Spleen (tissue), 11 donors: ENCODE data around the gene ZNF451. TPM values are rescaled to one million over a fixed set of nuclear protein-coding genes. Genes with fewer than 3 reads are reported as not detected.
A peak's percentile ranks its signal among the peaks of the same experiment; 100 is the strongest.

ENCODE experiments used
- DNase-seq: peaks from one replicate; pipeline ENCODE4 v3.0.0-alpha.2; 2020
- H3K27ac ChIP-seq, 8 donors: fragments of 200-600 bp; sonication (generic) in 7 of 8; 1 replicate in 4 of 8; 2 replicates in 4 of 8; pipeline versions ENCODE4 v1.5.0 to v1.8.0; 2016 to 2021; ENCODE audit warnings: inconsistent platforms in 4 of 8, mild to moderate bottlenecking in 4 of 8, moderate library complexity in 1 of 8
- H3K27me3 ChIP-seq, 7 donors: fragments of 200-600 bp; sonication (generic) in 6 of 7; replicated peaks in 1 of 7; 1 replicate in 4 of 7; 2 replicates in 3 of 7; pipeline versions ENCODE4 v1.5.0 to v1.8.0; 2016 to 2021; ENCODE audit warnings: inconsistent platforms in 3 of 7, mild to moderate bottlenecking in 1 of 7
- H3K36me3 ChIP-seq, 6 donors: fragments of 200-600 bp; sonication (generic) in 5 of 6; 1 replicate in 4 of 6; 2 replicates in 2 of 6; pipeline versions ENCODE4 v1.5.0 to v1.8.0; 2016 to 2021; ENCODE audit warnings: inconsistent platforms in 2 of 6
- H3K4me1 ChIP-seq, 6 donors: fragments of 200-600 bp; sonication (generic) in 5 of 6; 1 replicate in 3 of 6; 2 replicates in 3 of 6; pipeline versions ENCODE4 v1.5.0 to v1.8.0; 2016 to 2021; ENCODE audit warnings: inconsistent platforms in 3 of 6
- H3K4me3 ChIP-seq, 8 donors: fragments of 200-600 bp; sonication (generic) in 7 of 8; 1 replicate in 4 of 8; 2 replicates in 4 of 8; pipeline versions ENCODE4 v1.5.0 to v1.8.0; 2016 to 2021; ENCODE audit warnings: inconsistent platforms in 4 of 8, mild to moderate bottlenecking in 4 of 8, moderate library complexity in 2 of 8
- H3K9me3 ChIP-seq, 8 donors: fragments of 200-600 bp; sonication (generic) in 7 of 8; 1 replicate in 4 of 8; 2 replicates in 4 of 8; pipeline versions ENCODE4 v1.5.0 to v1.8.0; 2016 to 2021; ENCODE audit warnings: inconsistent platforms in 4 of 8
- POLR2A ChIP-seq, 3 donors: fragments of 450-650 bp; IDR thresholded peaks; one replicate each; pipeline ENCODE4 v1.5.1; 2017; ENCODE audit warnings: antibody characterized with exemption in 3 of 3, mild to moderate bottlenecking in 1 of 3
- POLR2AphosphoS5 ChIP-seq, 3 donors: sonication (generic); formaldehyde crosslinking; IDR thresholded peaks; one replicate each; pipeline ENCODE4 v1.5.1; 2017; ENCODE audit warnings: antibody characterized with exemption in 3 of 3
- WGBS, 5 donors: extraction: QIAGEN DNeasy Blood & Tissue Kit in 3 of 5; methylation state at CpG; one replicate each; pipeline versions ENCODE4 v1.1.5 to v1.1.7; 2013 to 2018; 5-methylcytosine and 5-hydroxymethylcytosine counted together
- intact Hi-C: fragments of 100-400 bp; cut with DNase I; formaldehyde crosslinking; loops from one replicate; pipeline ENCODE4 v1.15.0; 2023; ENCODE audit warnings: low total_unique reads
- polyA plus RNA-seq, 3 donors: library from polyadenylated mRNA; stranded (reverse); fragments of 200-250 nt; gene quantifications; one replicate each; pipeline ENCODE4 v1.2.1, GENCODE V29; 2013
- total RNA-seq, 7 donors: library from RNA; depleted of rRNA in 3 of 7; stranded (reverse); fragments of >200 nt in 3 of 7; fragmentation: NEBNext Ultra II Directional in 4 of 7; extraction: Animal tissue kit (Norgen Biotek cat#: 25700) in 4 of 7; gene quantifications; one replicate each; pipeline versions ENCODE4 v1.1.0 to v1.2.1, GENCODE V29; 2016 to 2021
- TF ChIP-seq, protein P1 (sequence below), 11 experiments: fragments of 200-600 bp in 7 of 11; fragments of 450-650 bp in 4 of 11; sonication (generic) in 4 of 11; IDR thresholded peaks in 8 of 11; conservative IDR thresholded peaks in 3 of 11; 1 replicate in 7 of 11; 2 replicates in 4 of 11; pipeline versions ENCODE4 v1.4.0 to v1.8.0; 2016 to 2021; ENCODE audit warnings: antibody characterized with exemption in 11 of 11, inconsistent platforms in 4 of 11, mild to moderate bottlenecking in 1 of 11
- donor health status: healthy with polysubstance abuse.
- donor health status: DM: no; HTN: no; CAD: no; lungs with moderate emphysema.
- donor health status: DM: no; HTN: no; CAD: no.
- donor health status: Bipolar disorder and iron deficiency.
- donor health status: healthy.
- donor health status: DM: no; HTN: no; CAD: no.
- donor health status: DM: yes; HTN: yes; CAD: no.

The ZNF451 gene
- total and polyA plus RNA-seq, 10 donors, result 11.1 to 117 (median 72.1) TPM

DNA sequence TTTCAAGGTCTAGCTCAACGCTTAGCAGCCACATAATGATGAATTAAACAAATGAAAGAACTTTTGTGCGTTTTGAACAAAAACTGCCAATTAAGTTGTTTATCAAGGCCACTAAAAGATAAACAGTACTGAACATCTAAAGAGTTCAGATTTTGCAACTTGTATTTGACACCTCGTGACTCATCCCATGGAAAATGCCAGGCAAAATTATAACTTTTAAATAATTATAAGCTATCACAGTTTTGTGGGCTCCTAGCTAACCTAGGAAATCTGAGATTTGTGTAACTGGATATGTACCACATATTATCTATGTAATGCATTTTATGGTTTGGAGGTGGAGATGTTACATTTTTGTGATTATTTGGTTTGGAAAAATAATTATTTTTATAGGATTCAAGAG lies 72.5 kb downstream of the ZNF451 start:
- 84 to 92% (median 90%) methylated on average over 3 of the region's 3 CpGs for WGBS, 5 donors
- TF ChIP-seq, protein P1, sequence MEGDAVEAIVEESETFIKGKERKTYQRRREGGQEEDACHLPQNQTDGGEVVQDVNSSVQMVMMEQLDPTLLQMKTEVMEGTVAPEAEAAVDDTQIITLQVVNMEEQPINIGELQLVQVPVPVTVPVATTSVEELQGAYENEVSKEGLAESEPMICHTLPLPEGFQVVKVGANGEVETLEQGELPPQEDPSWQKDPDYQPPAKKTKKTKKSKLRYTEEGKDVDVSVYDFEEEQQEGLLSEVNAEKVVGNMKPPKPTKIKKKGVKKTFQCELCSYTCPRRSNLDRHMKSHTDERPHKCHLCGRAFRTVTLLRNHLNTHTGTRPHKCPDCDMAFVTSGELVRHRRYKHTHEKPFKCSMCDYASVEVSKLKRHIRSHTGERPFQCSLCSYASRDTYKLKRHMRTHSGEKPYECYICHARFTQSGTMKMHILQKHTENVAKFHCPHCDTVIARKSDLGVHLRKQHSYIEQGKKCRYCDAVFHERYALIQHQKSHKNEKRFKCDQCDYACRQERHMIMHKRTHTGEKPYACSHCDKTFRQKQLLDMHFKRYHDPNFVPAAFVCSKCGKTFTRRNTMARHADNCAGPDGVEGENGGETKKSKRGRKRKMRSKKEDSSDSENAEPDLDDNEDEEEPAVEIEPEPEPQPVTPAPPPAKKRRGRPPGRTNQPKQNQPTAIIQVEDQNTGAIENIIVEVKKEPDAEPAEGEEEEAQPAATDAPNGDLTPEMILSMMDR (IDR thresholded peaks at IDR 0.05 in 8 of 11, conservative IDR thresholded peaks at IDR 0.05 in 3 of 11), result no peak
- TF ChIP-seq POLR2AphosphoS5 (IDR thresholded peaks at IDR 0.05) (no peak), POLR2A (IDR thresholded peaks at IDR 0.05) (no peak)
- no peak overlapping the region for H3K4me3 ChIP-seq
- H3K9me3 ChIP-seq, result peaks cover 0 to 18% (median 15%) of the 10 kb centered on the region in 8 donors
- peaks cover 0 to 86% (median 30%) of the 10 kb centered on the region in 6 donors for H3K36me3 ChIP-seq
- intact Hi-C loops, result no loop called here
- no peaks in the 10 kb centered on the region for H3K27me3 ChIP-seq
- no peaks in the 10 kb centered on the region for H3K4me1 ChIP-seq
- DNase-seq, result no peak
- H3K27ac ChIP-seq, result no peak overlapping the region

DNA sequence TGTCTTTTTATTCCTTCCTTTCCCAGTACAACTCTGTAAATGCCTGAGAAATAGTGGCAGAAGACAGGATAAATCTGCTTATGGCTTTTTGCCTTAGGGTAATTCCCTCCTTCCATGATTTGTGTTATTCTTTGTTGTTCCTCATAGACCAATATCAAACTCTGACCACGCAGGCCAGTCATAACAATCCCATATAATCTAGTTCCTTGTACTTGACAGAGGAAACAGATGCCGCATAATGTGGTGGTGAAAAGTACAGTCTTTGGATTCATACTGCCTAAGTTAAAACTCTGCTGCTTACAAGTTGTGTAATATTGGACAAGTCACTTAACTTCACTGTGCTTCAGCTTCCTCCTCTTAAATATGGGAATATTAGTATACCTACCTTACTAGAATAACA lies 74.0 kb downstream of the ZNF451 start:
- no peaks in the 10 kb centered on the region for H3K4me1 ChIP-seq
- 69 to 96% (median 81%) methylated on average over 2 of the region's 2 CpGs for WGBS, 5 donors
- H3K9me3 ChIP-seq, result peaks cover 0 to 18% (median 15%) of the 10 kb centered on the region in 8 donors
- peaks cover 0 to 86% (median 30%) of the 10 kb centered on the region in 6 donors for H3K36me3 ChIP-seq
- no peak for DNase-seq
- H3K4me3 ChIP-seq, result no peak overlapping the region
- intact Hi-C loops, result no loop called here
- no peak overlapping the region for H3K27ac ChIP-seq
- TF ChIP-seq POLR2AphosphoS5 (IDR thresholded peaks at IDR 0.05) (no peak), POLR2A (IDR thresholded peaks at IDR 0.05) (no peak)
- TF ChIP-seq, protein P1 (IDR thresholded peaks at IDR 0.05 in 8 of 11, conservative IDR thresholded peaks at IDR 0.05 in 3 of 11), result no peak
- no peaks in the 10 kb centered on the region for H3K27me3 ChIP-seq

GRCh38 chr6:57165080-57165479 lies 75.1 kb downstream of the ZNF451 start:
- no peaks in the 10 kb centered on the region for H3K4me1 ChIP-seq
- DNase-seq, result no peak
- peaks cover 0 to 82% (median 30%) of the 10 kb centered on the region in 6 donors for H3K36me3 ChIP-seq
- H3K9me3 ChIP-seq, result peaks cover 0 to 18% (median 15%) of the 10 kb centered on the region in 8 donors
- 91 to 97% (median 92%) methylated on average over 1 of the region's 1 CpG for WGBS, 5 donors
- no peak overlapping the region for H3K27ac ChIP-seq
- no peak overlapping the region for H3K4me3 ChIP-seq
- intact Hi-C loops, result no loop called here
- no peaks in the 10 kb centered on the region for H3K27me3 ChIP-seq
- no peak for TF ChIP-seq POLR2A (IDR thresholded peaks at IDR 0.05)
- no peak for TF ChIP-seq POLR2AphosphoS5 (IDR thresholded peaks at IDR 0.05)
- TF ChIP-seq, protein P1 (IDR thresholded peaks at IDR 0.05 in 8 of 11, conservative IDR thresholded peaks at IDR 0.05 in 3 of 11), result no peak

DNA sequence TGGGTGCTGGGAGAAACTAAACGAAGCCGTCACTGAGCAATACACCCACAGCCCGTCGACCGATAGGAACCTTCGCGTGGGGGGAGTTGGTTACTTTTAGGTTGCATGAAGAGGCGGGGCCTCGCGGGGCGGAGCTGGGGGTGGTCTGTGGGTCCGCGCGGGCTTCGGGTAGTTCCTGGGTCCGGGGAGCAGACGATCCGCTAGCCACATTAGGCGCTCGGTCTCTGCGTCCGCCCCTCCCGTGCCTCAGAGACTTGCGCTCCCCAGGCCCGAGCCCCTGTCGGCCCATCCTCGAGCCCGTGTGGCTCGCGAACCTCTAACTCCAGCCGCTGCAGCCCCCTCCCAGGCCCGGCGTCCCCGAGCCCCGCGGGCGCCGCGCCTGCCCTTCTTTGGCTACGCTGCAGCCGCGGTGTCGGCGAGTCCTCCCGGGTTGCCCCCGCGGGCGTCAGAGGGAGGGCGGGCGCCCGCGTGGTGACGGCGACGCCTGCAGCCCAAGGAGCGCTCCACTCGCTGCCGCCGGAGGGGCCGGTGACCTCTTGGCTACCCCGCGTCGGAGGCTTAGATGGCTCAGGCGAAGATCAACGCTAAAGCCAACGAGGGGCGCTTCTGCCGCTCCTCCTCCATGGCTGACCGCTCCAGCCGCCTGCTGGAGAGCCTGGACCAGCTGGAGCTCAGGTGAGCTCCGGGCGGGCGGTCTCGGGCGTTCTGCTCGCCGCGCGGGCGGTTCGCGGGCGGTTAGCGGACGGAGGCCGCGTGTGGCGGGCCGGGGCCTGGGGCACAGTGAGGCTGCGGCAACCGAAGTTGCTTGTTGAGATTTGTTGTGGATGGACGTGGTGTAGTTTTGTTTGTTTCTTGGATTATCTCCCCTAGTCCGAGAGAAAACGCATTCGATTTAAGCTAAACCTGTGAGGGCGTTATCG lies 82.4 kb downstream of the ZNF451 start, which contains the start of gene BAG2:
TSS of gene BAG2 (plus strand) at position 191 of the 920 bp plus-strand sequence. CDS start at position 563, 372 bp downstream.
- TF ChIP-seq POLR2AphosphoS5 (IDR thresholded peaks at IDR 0.05) (peak; percentile 83 to 90 (median 88)), POLR2A (IDR thresholded peaks at IDR 0.05) (peak in 1 of 3 donors; percentile 41)
- TF ChIP-seq, protein P1 (IDR thresholded peaks at IDR 0.05 in 8 of 11, conservative IDR thresholded peaks at IDR 0.05 in 3 of 11), result peak in 8 of 11 experiments; percentile 12 to 50 (median 35)
- DNase-seq, result peak; percentile 96
- Histone ChIP-seq H3K36me3 (peaks cover 0 to 17% (median 0%) of the 10 kb centered on the region in 6 donors), H3K4me1 (peaks cover 4 to 30% (median 20%) of the 10 kb centered on the region in 6 donors), H3K4me3 (peak within 1 kb of the TSS; percentile 55 to 80 (median 64)), H3K27ac (peak within 1 kb of the TSS; percentile 64 to 93 (median 87)), H3K9me3 (no peaks in the 10 kb centered on the region), H3K27me3 (no peaks in the 10 kb centered on the region)
- 0 to 1% (median 1%) methylated on average over 30 to 97 of the region's 97 CpGs for WGBS, 5 donors
- intact Hi-C loops, result loop anchor here (10.0 kb wide), 1 partner anchor 52 kb away; the partner anchor contains the start of gene RAB23
